ENCODE measurements around the gene OR2AJ1.

DNA sequence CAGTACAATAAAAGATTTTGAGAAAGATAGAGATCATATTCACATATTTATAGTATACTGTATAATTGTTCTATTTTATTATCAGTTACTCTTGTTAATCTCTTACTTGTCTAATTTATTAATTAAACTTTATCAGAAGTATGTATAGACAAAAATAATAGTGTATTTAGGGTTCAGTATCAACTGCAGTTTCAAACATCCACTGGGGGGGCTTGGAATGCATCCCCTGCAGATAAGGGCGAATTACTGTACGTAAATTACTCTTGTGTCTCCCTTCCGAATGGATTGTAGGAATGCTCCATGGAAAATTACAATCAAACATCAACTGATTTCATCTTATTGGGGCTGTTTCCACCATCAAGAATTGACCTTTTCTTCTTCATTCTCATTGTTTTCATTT is 23.9 kb downstream of the OR2AJ1 start, which contains the start of gene OR2L8:
- TF ChIP-seq POLR2AphosphoS5 (IDR thresholded peaks at IDR 0.05; ENCODE audit: low read depth, low read length) = no peak
- TF ChIP-seq TAF1 (IDR thresholded peaks at IDR 0.05; ENCODE audit: borderline replicate concordance, insufficient read depth, low read length) = no peak

All from PFSK-1 (cell line).